SK-N-MC (cell line): ENCODE results near the gene NACAD.

ENCODE experiments used
- EZH2 ChIP-seq: fragments of 200-600 bp; sonication (generic); IDR thresholded peaks from one replicate; pipeline ENCODE4 v1.6.1; 2017; ENCODE audit warnings: antibody characterized with exemption
- POLR2AphosphoS5 ChIP-seq: IDR thresholded peaks from 2 replicates; pipeline ENCODE4 v1.6.1; 2012; ENCODE audit warnings: mild to moderate bottlenecking, low read depth, low read length, borderline replicate concordance

GRCh38 chr7:45108863-45109262 is 20.1 kb upstream of the NACAD start:
- no peak for TF ChIP-seq EZH2
- no peak for TF ChIP-seq POLR2AphosphoS5
